Mucosa of rectum (tissue), 2 donors: ENCODE results near the gene ANTXR2.
A peak's percentile ranks its signal among the peaks of the same experiment; 100 is the strongest.

Source experiments
- H3K27ac ChIP-seq, 2 donors: one replicate each; pipeline ENCODE4 v1.7.0; 2013; ENCODE audit warnings: inconsistent platforms in 2 of 2, low read depth in 2 of 2, low read length in 2 of 2
- H3K27me3 ChIP-seq, 2 donors: one replicate each; pipeline ENCODE4 v1.7.0; 2013; ENCODE audit warnings: low read length in 2 of 2; ENCODE audit not compliant: control insufficient read depth in 2 of 2, insufficient read depth in 2 of 2
- H3K36me3 ChIP-seq, 2 donors: one replicate each; pipeline ENCODE4 v1.7.0; 2013; ENCODE audit warnings: low read length in 2 of 2; ENCODE audit not compliant: control insufficient read depth in 2 of 2, insufficient read depth in 2 of 2
- H3K4me1 ChIP-seq, 2 donors: one replicate each; pipeline ENCODE4 v1.7.0; 2013; ENCODE audit warnings: low read length in 2 of 2, mild to moderate bottlenecking in 1 of 2; ENCODE audit not compliant: control insufficient read depth in 2 of 2, insufficient read depth in 2 of 2
- H3K4me3 ChIP-seq, 2 donors: one replicate each; pipeline ENCODE4 v1.7.0; 2013; ENCODE audit warnings: low read length in 2 of 2
- H3K9ac ChIP-seq, 2 donors: one replicate each; pipeline ENCODE4 v1.7.0; 2013; ENCODE audit warnings: low read length in 2 of 2, low read depth in 1 of 2, mild to moderate bottlenecking in 1 of 2
- H3K9me3 ChIP-seq, 2 donors: one replicate each; pipeline ENCODE4 v1.7.0; 2013; ENCODE audit warnings: low read length in 2 of 2; ENCODE audit not compliant: control insufficient read depth in 2 of 2
- donor health status: healthy.
- donor health status: Normal muscosa, but diverticular disease.

The ANTXR2 gene

DNA sequence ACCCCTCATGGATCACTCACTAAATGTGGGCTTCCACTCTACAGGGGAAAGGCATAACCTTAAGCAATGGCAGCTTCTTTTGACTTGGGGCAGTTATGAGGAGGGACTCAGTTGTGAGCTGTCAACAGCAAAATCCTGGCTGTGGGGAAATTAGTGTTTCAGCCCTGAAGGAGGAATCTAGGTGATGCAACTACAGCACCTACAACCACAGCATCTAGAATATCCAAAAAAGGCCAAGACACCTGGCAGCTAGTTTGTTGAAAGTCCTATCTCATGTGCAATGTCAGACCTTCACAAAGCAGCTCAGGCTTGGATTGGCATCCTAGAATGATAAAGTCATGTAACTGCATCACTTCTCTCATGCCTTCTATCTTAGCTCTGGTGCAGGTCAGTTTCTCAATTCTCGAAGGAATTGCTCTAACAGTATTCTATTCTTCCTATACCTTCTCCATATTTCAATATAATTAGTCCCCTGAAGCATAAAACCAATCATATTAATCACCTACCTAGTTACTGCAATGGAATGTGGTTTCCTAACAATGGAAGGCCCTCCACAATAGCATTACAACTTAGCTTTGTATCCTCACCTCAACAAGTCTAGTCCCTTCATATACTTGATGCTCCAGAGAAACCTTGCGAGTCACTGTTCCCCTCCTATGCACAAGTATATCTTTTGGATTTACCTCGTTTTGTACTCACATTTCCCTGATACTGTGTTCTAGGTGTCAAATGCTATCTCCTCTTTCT is 5.5 kb upstream of the ANTXR2 start:
- no peaks in the 10 kb centered on the region for H3K27me3 ChIP-seq
- peaks cover 2 to 5% of the 10 kb centered on the region in 2 donors for H3K4me1 ChIP-seq
- no peak overlapping the region for H3K4me3 ChIP-seq
- no peaks in the 10 kb centered on the region for H3K9me3 ChIP-seq
- H3K9ac ChIP-seq, result no peak overlapping the region
- no peak overlapping the region for H3K27ac ChIP-seq
- H3K36me3 ChIP-seq, result no peaks in the 10 kb centered on the region

DNA sequence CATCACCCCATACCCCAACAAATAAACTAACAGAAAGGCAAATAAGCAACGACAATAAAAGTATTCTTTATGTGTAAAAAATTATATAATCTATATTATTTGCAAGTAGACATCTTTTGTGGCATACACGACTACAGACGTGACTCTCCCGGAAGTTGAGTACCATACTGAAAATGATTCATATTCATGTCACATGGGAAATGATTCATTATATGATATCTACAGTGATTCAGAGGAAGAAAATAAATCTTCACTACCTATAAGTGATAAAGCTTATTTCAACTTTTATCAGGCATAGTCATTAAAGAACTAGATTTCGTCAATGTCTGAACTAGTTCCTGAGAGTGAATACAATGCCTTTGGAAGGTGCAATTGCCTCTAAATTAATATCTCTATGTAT is 4.6 kb upstream of the ANTXR2 start:
- Histone ChIP-seq H3K27me3 (no peaks in the 10 kb centered on the region), H3K27ac (no peak overlapping the region), H3K9me3 (no peaks in the 10 kb centered on the region), H3K36me3 (no peaks in the 10 kb centered on the region), H3K4me3 (no peak overlapping the region), H3K9ac (no peak overlapping the region), H3K4me1 (peaks cover 7 to 8% of the 10 kb centered on the region in 2 donors)

DNA sequence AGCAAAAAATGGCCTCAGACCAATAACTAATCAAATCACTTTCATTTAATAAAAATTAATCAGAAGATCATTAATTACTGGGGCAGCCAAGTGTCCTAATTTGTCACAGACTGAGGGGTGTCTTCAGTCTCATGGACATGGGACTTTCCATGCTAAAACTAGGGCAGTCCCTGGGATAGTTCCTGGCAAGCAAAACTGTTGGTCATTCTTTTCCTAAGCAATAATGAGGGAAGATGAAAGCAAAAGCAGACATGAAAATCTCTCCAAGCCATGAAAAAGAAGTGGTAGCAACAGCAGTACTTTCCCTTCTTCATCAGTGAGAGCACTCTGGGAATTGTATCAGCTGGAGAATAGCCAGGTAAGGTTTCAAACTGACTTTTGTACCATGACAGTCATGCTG is 3.7 kb upstream of the ANTXR2 start:
- peaks cover 7 to 8% of the 10 kb centered on the region in 2 donors for H3K4me1 ChIP-seq
- no peaks in the 10 kb centered on the region for H3K9me3 ChIP-seq
- no peak overlapping the region for H3K4me3 ChIP-seq
- no peak overlapping the region for H3K9ac ChIP-seq
- no peaks in the 10 kb centered on the region for H3K36me3 ChIP-seq
- H3K27me3 ChIP-seq, result no peaks in the 10 kb centered on the region
- no peak overlapping the region for H3K27ac ChIP-seq

GRCh38 chr4:80075995-80076675 is 3.1 kb upstream of the ANTXR2 start:
- Histone ChIP-seq H3K27ac (no peak overlapping the region), H3K27me3 (no peaks in the 10 kb centered on the region), H3K4me1 (peaks cover 8 to 13% of the 10 kb centered on the region in 2 donors), H3K4me3 (no peak overlapping the region), H3K9ac (no peak overlapping the region), H3K9me3 (no peaks in the 10 kb centered on the region), H3K36me3 (no peaks in the 10 kb centered on the region)

- no peaks in the 10 kb centered on the region for H3K27me3 ChIP-seq
- H3K27ac ChIP-seq, result no peak overlapping the region
- no peaks in the 10 kb centered on the region for H3K9me3 ChIP-seq
- no peak overlapping the region for H3K4me3 ChIP-seq
- no peak overlapping the region for H3K9ac ChIP-seq
- peaks cover 18 to 22% of the 10 kb centered on the region in 2 donors for H3K4me1 ChIP-seq
- H3K36me3 ChIP-seq, result no peaks in the 10 kb centered on the region
These were observed 1.6 kb upstream of the ANTXR2 start for GRCh38 chr4:80074651-80075050.

DNA sequence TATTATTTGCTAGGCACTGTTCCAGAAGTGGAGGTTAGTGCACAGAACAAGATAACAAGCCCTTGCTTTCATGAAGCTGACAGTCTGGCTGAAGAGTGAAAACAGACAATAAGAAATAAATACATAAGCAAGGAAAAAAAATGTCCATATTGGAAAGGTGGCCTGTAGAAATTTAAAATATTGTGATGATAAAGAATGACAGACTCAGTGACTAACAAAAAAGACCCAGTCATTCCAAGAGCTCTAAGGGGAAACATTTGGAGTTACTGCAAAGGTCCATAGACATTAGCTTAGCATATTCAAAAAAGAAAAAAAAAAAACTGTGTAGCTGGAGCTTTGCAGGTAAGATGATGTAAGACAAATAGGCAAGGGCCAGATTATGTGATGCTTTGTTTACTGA is 1.0 kb upstream of the ANTXR2 start:
- peaks cover 19 to 27% of the 10 kb centered on the region in 2 donors for H3K4me1 ChIP-seq
- H3K9ac ChIP-seq, result no peak overlapping the region
- no peak overlapping the region for H3K4me3 ChIP-seq
- H3K36me3 ChIP-seq, result peaks cover 0 to 2% of the 10 kb centered on the region in 2 donors
- no peaks in the 10 kb centered on the region for H3K9me3 ChIP-seq
- H3K27ac ChIP-seq, result peak overlapping the region in 1 of 2 donors; percentile 93
- H3K27me3 ChIP-seq, result no peaks in the 10 kb centered on the region

- H3K9ac ChIP-seq, result peak overlapping the region in 1 of 2 donors; percentile 95
- peak overlapping the region; percentile 93 to 97 for H3K27ac ChIP-seq
- H3K4me1 ChIP-seq, result peaks cover 19 to 28% of the 10 kb centered on the region in 2 donors
These were observed 512 bp upstream of the ANTXR2 start for GRCh38 chr4:80073473-80074008.

GRCh38 chr4:80072228-80072743 is 743 bp downstream of the ANTXR2 start:
- peak overlapping the region; percentile 79 to 95 for H3K9ac ChIP-seq
- peaks cover 19 to 28% of the 10 kb centered on the region in 2 donors for H3K4me1 ChIP-seq
- H3K27me3 ChIP-seq, result no peaks in the 10 kb centered on the region
- H3K27ac ChIP-seq, result peak overlapping the region; percentile 93 to 97
- peaks cover 5 to 7% of the 10 kb centered on the region in 2 donors for H3K36me3 ChIP-seq
- peak overlapping the region; percentile 82 to 92 for H3K4me3 ChIP-seq
- no peaks in the 10 kb centered on the region for H3K9me3 ChIP-seq

More at GRCh38 chr4:80073473-80074008, 512 bp upstream of the ANTXR2 start:
- H3K36me3 ChIP-seq, result peaks cover 0 to 3% of the 10 kb centered on the region in 2 donors
- H3K27me3 ChIP-seq, result no peaks in the 10 kb centered on the region
- no peaks in the 10 kb centered on the region for H3K9me3 ChIP-seq
- peak overlapping the region; percentile 82 to 92 for H3K4me3 ChIP-seq

DNA sequence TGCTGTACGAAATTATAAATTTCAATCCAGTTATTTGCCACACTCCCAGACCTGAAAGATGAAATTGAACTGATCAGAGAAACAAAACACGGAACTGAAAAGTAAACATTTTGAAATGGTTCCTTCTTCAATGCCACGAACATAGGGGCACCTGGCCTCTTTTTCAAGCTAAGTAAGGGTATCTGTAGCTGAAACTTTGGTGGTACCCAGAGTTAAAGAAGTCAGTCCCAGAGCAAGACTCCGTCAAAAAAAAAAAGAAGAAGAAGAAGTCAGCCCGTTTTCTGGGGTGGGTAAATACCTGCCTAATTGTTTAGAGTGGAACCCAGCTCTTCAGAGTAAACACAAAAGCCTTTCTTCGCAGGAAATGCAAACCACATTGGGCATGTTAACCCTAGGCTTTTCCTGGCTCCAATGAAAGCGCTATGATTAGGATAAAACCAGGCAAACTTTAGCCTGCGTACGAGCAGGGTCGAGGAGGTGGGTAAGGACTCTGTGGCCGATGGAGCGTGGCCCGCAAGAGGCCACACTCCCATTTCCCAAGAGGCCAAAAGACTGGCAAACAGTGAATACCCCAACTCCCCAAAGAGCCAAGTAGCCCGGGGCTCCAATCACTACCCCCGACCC is 1.3 kb downstream of the ANTXR2 start:
- Histone ChIP-seq H3K4me3 (peak overlapping the region; percentile 82 to 92), H3K9ac (peak overlapping the region; percentile 79 to 95), H3K27me3 (no peaks in the 10 kb centered on the region), H3K4me1 (peaks cover 19 to 28% of the 10 kb centered on the region in 2 donors), H3K9me3 (no peaks in the 10 kb centered on the region), H3K36me3 (peaks cover 7 to 8% of the 10 kb centered on the region in 2 donors), H3K27ac (peak overlapping the region; percentile 93 to 97)
